ENCODE results near the gene GTF2F1. TPM values are rescaled to one million over a fixed set of nuclear protein-coding genes. Genes with fewer than 3 reads are reported as not detected.
"Not testable (repeated sequence)": the region's sequence is repeated elsewhere in the genome, so short reads cannot be mapped to it uniquely, and the experiment has no call there.

Gene GTF2F1
- total RNA-seq, 1 donor from 2014 or later: 39.1 TPM

DNA sequence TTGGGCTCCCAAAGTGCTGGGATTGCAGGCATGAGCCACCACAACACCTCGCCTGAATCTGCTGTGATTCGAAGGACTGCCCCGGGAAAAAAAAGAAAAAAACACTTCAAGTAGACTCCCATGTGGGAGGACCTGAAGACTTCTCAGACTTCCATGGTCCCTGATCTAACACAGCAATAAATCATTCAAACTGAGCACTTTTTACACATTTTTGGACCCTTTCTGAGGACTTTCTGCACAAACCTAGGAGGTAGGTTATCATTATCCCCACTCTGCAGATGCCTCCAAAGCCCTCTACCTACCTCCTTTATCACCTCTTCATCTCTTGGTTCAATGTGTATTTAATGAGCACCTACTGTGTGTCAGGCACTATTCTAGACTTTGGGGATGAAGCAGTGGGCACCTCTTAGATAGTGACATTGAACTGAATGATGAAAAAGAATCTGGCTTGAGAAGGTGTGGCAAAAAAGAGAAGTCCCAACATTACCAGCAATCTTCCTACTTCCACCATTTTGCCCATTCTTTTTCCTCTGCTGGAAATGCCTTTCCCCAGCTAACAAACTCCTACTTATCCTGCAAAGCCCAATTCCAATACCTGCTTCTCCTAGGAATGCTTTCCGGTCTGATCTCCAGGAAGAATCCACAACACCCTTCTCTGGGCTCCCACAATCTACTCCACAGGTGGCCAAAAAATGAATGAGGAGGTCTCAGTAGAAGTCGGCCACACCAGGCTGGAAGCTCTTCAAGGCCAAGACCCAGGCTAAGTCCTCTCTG is 33.2 kb downstream of the GTF2F1 start:
- DNase-seq (ENCODE audit: low spot score): no peak

DNA sequence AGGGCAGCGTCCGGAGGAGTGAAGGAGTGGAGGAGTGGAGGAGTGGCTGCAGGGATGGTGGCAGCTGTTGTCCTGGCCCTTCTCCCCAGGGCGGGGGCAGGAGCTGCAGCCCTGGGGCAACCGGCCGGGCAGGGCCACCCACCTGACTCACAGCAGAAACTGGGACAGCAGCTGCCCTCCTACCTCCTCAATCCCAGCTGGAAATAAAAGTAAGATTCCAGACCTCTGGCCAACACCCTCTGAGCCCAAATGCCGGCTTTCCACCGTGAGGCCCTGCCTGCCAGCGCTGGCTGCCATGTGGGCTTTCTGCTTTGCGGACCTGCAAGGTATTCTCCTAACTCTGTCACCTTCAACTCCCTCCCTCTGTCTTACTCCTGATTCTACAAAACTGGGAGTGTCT is 35.0 kb downstream of the GTF2F1 start:
- DNase-seq (ENCODE audit: low spot score): no peak

DNA sequence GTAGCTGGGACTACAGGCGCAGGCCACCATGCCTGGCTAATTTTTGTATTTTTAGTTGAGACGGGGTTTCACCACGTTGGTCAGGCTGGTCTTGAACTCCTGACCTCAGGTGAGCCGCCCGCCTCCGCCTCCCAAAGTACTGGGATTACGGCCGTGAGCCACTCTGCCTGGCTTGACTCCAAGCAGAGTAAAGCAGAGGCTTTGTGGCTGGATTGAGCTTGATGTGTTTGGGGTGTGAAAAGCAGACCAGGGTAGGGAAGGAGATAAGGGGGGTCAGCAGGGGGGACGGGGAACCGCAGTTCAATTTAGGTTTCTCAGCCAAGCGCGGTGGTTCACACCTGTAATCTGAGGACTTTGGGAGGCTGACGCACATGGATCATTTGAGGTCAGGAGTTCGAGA is 35.8 kb downstream of the GTF2F1 start:
- no peak for DNase-seq (ENCODE audit: low spot score)

DNA sequence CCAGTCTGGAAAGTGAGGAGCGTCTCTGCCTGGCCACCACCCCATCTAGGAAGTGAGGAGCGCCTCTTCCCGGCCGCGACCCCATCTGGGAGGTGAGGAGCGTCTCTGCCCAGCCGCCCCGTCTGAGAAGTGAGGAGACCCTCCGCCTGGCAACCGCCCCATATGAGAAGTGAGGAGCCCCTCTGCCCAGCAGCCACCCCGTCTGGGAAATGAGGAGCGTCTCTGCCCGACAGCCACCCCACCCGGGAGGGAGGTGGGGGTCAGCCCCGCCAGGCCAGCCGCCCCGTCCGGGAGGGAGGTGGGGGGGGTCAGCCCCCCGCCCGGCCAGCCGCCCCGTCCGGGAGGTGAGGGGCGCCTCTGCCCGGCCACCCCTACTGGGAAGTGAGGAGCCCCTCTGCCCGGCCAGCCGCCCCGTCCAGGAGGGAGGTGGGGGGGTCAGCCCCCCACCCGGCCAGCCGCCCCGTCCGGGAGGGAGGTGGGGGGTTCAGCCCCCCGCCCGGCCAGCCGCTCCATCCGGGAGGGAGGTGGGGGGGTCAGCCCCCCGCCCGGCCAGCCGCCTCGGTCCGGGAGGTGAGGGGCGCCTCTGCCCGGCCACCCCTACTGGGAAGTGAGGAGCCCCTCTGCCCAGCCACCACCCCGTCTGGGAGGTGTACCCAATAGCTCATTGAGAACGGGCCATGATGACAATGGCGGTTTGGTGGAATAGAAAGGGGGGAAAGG is 37.5 kb downstream of the GTF2F1 start:
- DNase-seq (ENCODE audit: low spot score): not testable (repeated sequence)

DNA sequence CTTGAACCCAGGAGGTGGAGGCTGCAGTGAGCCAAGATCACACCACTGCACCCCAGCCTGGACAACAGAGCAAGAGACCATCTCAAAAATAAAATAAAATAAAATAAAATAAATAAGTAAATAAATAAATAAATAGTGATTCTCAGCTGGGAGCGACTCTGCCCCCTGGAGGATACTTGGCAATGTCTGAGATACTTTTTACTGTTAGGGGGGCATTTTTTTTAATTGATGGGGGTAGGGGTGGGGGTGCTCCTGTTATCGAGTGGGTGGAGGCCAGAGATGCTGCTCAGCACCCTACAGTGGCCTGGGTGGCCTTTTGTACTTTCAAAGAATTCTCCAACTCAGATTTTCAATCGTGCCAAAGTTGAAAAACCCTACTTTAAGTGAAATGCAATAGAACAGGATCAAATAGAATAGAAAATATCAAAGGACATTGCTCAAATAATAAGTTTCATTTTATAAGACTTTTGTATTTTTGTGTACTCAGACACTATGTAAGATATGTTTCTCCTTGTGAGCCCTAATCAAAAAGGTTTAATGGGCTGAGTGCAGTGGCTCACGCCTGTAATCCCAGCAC is 38.8 kb downstream of the GTF2F1 start:
- no peak for DNase-seq (ENCODE audit: low spot score)

DNA sequence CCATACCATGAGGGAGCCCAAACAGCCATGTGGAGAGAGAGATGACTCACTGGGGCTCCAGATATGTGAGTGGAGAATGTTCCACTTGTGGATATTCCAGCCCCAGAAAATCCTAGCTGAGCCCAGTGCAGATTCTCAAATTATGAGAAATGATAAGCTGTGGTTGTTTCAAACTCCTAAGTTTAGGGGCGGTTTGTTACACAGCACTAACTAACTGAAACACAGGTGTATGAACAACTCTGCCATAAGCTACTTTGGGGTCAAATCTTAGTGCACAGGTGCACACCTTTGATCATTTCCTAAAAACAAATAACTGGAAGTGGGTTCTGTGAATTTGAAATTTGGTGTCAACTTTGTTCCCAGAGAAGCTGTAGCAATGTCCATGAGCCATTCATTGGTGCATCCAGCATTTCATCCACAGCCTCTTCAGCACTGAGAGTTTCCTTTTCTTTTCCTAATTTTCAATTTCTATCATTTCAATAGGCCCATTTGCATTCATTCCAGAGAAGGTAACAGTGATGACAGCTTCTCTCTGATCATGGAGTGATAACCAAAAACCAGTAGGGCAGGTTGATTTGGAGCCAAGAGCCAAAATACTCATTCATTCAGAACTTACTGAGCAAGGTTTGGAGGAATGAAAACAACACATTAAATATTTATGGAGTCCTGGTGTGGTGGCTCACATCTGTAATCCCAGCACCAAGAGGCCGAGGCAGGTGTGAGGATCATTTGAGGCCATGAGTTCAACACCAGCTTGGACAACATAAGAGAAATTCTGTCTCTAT is 40.4 kb downstream of the GTF2F1 start:
- no peak for DNase-seq (ENCODE audit: low spot score)

DNA sequence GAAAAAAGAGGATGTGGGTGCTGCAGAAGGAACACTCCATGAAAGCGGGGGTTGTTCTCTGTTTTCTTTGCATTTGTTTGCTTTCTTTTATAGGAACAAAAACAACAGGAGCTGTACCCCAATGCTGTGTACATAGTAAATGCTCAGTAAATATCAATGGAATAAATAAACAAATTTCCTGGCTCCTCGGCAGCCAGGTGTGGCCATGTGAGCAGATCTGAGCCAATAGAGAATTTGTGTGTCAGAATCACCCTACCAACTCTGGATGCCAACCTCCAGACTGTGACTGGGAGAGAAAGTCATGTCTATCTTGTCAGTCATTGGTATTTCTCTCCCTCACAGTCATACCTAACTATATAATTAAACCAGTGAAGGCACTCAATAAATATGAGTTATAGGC is 42.3 kb downstream of the GTF2F1 start:
- no peak for DNase-seq (ENCODE audit: low spot score)

DNA sequence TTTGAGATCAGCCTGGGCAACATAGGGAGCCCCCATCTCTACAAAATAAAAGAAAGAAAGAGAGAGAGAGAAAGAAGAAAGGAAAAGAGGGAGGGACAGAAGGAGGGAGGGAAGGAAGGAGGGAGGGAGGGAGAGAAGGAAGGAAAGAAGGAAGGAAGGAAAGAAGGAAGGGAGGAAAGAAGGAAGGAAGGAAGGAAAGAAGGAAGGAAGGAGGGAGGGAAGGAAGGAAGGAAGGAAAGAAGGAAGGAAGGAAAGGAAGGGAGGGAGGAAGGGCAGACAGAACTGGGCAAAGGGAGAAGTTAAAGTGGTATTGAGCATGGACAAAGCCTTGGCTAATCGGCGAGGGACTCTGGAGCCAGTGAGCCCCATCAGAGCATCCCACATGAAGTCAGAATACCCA is 43.7 kb downstream of the GTF2F1 start:
- DNase-seq (ENCODE audit: low spot score): not testable (repeated sequence)

DNA sequence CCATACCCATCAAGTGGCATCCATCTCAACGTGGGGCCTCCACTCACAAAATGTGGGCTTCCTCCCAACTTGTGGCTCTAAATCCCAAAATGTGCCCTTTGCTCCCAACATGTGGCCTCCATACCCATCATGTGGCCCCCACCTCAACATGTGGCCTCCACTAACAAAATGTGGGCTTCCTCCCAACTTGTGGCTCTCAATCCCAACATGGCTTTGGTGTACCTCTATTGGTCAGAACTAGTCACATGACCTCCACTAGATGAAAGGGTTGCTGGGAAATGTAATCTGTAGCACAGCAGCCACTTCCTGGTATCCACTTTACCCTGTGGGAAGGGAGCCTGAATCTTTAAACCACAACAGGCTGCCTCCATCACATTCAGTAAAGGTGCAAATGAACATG is 49.5 kb downstream of the GTF2F1 start:
- no peak for DNase-seq (ENCODE audit: low spot score)

DNA sequence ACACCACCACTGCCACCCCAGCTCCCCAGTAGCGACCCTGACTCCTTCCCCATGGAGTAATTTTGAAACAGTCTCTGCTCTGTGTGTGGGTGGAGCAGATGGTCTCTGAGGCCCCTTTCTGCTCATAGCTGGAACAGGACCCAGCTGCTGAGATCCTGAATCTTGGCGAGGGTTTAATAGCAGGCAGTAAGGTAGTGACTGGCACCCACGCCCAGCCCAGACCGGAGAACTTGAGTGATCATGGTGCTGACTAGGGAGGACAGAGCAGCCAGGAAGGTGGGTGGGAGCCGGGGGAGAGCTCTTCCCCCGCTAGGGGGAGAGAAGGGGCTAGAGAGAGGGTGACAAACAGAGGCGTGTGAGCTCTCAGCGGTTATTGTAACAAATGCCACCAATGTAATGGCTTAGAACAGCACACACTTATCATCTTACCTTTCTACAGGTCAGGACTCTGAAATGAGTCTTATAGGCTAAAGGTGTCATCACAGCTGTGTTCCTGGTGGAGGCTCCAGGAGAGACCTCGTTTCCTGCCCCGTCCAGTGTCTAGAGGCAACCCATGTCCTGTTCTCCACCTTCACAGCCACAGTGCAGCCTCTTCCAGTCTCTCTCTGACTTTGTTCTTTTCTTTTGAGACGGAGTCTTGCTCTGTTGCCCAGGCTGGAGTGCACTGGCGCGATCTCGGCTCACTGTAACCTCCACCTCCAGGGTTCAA is 52.3 kb downstream of the GTF2F1 start:
- DNase-seq (ENCODE audit: low spot score): no peak

DNA sequence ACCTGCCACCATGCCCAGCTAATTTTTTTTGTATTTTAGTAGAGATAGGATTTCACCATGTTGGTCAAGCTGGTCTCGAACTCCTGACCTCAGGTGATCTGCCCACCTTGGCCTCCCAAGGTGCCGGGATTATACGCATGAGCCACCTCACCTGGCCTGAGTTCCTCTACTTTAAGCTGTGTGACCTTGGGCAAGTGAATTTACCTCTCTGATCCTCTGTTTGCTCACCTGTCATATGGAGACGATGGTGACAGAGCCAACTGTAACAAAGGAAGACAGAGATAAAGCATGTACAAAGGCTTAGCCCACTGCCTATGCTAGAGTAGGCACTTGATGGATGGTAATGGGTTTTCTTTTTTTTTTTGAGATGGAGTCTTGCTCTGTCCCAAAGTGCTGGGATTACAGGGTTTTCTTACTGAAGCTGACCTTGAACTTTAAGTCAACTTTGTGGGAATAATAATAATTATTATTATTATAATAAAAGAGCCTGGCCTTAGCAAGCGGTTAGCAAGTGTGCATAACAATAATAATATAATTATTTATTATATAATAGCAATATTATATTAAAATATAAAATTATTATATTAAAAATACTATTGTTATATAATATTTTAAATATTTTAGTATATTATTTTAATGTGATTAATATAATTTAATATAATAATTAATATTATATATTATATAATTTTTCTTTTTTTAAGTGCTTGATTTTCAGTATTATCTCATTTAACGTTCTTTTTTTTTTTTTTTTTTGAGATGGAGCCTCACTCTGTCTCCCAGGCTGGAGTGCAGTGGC is 58.3 kb downstream of the GTF2F1 start:
- no peak for DNase-seq (ENCODE audit: low spot score)

DNA sequence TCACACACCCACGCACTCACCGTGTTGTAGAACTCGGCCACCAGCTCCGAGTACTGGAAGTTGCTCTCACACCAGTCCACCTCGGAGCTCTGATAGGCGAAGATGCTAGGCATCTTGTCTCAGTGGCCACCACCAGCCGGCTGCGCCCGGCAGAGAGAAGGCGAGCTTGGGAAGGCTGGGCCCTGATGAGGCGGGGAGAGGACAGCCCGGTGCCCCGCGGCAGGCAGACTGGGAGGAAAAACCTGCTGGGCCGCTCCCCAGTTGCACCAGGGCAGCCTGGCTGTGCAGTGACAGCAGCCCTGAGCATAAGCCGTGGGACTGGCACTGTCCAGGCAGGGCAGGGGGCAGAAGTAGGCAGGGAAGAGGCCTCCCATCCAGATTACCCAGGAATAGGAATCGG is 59.5 kb downstream of the GTF2F1 start, which contains the start of gene ACER1:
ACER1 (minus strand) TSS at position 174 of the 400 bp plus-strand sequence; CDS start at position 113, 61 bp downstream.
- no peak for DNase-seq (ENCODE audit: low spot score)

Small RNAs within 50 kb of the gene (microRNA-seq; reads per million reads assigned to microRNA genes)
- gene MIR3940 (ENCODE audit: borderline number of aligned reads) (2.2 reads per million), gene MIR6790 (ENCODE audit: borderline number of aligned reads) (not detected), gene MIR6885 (ENCODE audit: borderline number of aligned reads) (not detected)

Other genes with a start within 250 kb of the GTF2F1 start
- gene MLLT1, start 113.2 kb downstream of the GTF2F1 start, total RNA-seq: 62.3 TPM
- not detected for gene ACER1, start 59.6 kb downstream of the GTF2F1 start, total RNA-seq
- gene CLPP, start 31.6 kb downstream of the GTF2F1 start, total RNA-seq: 59.8 TPM
- 45.7 TPM for gene ALKBH7, start 20.4 kb downstream of the GTF2F1 start, total RNA-seq
- gene PSPN, start 17.2 kb downstream of the GTF2F1 start, total RNA-seq: 0.87 TPM
- gene KHSRP, start 31.6 kb upstream of the GTF2F1 start, total RNA-seq: 168 TPM
- gene SLC25A41, start 40.6 kb upstream of the GTF2F1 start, total RNA-seq: not detected
- gene SLC25A23, start 66.6 kb upstream of the GTF2F1 start, total RNA-seq: 21.5 TPM
- gene CRB3, start 71.1 kb upstream of the GTF2F1 start, total RNA-seq: not detected
- gene DENND1C, start 88.6 kb upstream of the GTF2F1 start, total RNA-seq: 4.5 TPM
- 0.48 TPM for gene TUBB4A, start 109.1 kb upstream of the GTF2F1 start, total RNA-seq
- gene TNFSF9, start 137.9 kb upstream of the GTF2F1 start, total RNA-seq: 1.8 TPM
- not detected for gene CD70, start 198.0 kb upstream of the GTF2F1 start, total RNA-seq

All from mesenteric fat pad (tissue), 1 donor.